Raji (cell line): ENCODE data around the gene EPC2.

Source experiments
- POLR2A ChIP-seq: IDR thresholded peaks from 2 replicates; pipeline ENCODE4 v1.6.1; 2011; ENCODE audit warnings: low read depth, low read length, control low read depth; ENCODE audit not compliant: insufficient read depth

The EPC2 gene

DNA sequence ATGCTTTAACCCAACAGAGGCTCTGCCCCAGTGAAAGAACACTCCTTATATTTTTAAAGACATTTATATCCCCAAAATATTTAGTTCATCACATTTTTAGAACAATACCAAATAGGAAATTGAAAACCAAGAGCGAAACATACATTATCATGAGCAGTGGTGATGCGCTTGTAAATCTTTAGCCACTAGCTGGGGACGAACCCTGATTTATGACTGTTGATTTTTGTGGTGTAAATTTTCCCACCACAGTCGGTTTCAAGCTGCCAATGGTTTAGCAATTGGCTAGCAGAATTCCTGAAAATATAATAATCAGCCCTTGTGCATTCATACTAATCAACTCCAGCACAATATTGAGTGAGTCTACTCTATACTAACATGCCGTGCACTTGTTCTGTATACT lies 27.3 kb upstream of the EPC2 start:
- TF ChIP-seq POLR2A: no peak

DNA sequence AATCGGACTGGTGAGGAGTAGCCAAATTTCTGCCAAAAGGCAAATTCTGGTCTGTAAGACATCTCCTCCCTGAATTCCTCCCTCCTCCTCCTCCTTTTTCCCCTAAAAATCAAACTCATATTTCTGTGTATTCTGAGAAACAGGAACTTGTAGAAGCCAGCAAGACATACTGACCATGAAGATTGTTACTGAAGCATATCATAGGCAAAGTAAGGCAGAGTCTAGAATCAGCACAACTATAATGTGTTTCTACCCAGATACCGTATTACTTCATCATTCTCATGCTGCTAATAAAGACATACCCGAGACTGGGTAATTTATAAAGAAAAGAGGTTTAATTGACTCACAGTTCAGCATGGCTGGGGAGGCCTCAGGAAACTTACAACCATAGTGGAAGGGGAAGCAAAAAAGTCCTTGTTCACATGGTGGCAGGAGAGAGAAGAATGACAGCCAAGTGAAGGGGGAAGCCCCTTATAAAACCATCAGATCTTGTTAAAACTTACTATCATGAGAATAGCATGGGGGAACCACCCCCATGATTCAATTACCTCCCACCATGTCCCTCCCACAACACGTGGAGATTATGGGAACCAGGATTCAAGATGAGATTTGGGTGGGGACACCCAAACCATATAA lies 24.9 kb upstream of the EPC2 start:
- no peak for TF ChIP-seq POLR2A

DNA sequence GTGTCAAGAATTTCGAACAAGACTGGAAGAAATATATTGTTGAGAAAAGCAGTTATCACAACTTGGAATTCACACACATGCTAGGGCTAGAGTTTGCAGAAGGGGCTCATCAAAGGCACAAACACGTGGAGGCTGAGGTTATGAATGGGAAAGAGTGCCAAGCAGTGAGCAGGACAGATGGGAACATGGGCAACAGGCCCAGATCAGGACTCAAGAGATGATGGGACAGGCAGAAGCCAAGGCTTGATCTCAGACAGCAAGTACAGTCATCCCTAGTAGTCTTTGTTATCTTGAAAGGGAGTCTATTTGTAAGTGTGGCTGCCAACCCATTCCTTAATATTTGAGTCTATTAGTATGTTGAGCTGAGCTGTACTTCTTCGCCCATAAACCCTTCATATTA lies 22.2 kb upstream of the EPC2 start:
- no peak for TF ChIP-seq POLR2A

DNA sequence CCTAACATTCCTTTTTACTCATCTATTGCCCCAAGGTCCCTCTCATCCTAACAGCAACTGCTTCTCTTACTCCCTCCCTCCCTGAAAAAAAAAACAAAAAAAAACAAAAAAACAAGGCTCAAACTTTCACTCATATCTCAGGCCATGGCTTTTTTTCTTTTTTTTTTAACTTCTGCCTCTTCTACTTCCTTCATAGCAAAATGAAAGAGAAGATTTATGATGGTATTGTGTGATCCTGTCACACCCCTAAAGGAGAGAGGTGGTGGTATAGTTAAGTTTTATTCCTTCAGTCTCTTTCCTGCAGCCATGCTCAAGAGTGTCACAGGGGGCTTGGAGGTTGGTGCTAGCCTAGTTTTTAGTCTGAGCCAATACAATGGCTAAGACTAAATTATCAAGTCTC lies 21.5 kb upstream of the EPC2 start:
- no peak for TF ChIP-seq POLR2A

DNA sequence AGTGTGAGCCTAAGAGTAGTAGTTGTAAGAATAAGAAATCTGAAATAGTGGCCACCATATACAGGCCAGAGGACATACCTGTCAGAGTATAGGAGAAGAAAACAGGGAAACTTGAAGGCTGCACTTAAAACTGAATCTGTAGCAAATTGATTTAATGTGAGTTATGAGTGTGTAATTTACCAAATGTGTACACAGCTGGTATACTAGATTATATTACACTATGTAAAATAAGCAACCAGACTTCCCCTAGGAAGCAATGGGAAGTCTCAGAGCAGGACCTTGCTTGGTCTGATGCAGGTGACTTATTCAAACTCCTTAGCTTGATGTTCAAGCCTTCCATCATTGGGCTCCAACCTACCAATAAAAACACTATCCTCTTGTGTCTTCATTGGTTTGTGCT lies 17.3 kb upstream of the EPC2 start:
- no peak for TF ChIP-seq POLR2A

DNA sequence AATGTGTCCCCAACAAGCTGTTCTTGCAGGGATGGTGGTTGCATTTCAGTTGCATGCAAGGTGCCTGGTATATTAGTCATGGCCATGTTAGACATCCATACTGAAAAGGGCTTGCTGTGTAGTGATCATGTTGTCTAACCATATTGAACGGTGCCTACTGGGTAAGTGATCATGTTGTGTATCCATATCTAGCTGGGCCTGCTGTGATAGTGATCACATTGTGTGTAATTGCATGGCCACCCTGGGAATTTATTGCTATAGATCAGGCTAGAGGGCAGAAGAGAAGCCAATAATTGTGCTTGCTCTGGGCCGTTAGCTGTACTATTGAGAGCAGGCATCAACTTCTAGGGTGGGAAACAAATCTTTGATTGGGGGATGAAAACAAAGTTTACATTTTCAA lies 9.8 kb upstream of the EPC2 start:
- TF ChIP-seq POLR2A: no peak

DNA sequence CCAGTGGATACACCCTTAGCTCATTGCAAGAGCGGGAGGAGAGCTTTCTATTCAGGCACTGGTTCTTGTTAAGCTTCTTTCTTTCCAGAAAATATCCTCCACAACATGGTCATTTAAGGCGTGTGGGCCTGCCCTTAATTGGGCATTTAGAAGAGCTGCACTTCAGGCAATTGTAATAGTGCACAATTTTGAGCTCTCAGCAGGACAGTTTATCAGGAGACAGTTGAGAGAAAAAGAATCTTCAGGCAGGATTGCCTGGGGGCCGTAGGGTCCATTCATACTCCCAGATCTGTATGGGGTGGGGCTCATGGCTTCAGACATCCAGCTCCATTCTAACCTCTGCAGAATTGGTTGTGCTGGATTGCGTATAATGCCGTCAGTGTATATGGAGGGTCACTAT lies 6.0 kb upstream of the EPC2 start:
- no peak for TF ChIP-seq POLR2A

DNA sequence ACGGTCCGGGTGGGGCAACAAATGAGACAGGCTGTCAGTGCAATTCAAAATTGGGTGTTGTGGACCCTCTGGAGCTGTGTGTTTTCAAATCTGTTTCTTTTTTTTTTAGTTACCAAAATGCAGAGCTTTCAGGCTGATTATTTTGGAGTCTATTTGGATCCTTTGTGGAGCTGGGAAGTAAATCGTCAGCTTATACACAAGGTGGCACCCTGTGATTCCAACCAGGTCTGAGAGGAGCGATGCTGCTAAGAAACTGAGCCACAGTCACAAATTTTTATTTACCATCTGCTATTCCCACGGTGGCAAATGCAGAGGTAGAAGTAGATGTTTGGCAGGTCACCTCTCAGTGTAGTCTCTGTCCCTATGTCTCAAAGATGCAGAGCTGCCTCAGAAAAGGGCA lies 3.8 kb upstream of the EPC2 start:
- TF ChIP-seq POLR2A: no peak

DNA sequence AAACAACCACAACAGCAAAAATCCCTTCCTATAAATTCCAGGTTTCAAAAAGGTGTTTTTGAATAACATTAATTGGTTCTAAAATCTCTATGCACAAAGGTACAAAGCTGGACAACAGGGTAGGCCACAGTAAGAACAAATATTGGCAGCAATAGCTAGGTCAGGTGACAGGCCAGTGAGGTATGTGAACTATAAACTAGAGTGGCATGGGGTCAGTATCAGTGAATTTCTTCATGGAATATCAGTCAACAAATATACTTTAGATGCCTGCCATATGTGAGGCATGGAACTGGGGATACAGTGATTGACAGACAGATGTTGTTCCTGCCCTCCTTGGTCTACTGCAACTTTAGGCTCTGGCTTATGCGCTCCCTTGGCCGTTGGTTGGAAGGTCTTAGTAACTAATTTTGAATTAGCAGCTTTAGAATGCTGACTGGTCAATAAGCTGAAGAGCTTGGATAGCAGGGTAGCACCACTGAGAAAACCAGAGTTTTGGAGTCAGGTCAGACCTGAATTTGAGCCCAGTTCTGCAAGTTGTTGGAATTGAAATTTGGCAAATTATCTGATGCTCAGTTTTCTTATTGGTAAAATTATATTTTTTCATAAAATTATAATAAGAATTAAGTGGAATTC lies 2.3 kb upstream of the EPC2 start:
- TF ChIP-seq POLR2A: no peak

DNA sequence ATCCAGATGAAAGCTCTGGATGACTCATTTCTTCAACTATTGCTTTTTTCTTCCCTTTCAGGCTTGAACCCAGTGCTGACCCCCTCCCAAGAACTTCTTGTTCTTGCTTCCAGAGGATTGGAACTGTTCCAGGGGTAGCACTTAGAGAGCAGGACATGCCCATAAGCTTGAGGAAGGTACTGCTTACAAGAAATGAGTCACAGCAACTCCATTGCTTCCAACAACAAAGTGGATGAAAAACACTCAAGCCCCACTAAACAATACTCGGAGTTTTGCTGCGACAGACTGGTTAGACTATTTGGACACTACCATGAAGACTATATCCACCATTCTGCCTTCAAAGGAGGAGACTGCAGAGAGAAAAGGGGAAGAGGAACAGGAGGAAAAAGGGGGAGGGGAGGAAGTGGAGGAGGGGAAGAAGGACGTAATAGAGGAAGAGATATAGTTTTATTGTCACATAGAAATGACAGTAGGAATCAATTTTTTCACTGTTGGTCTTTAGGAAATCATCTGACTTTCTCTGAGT lies 1.6 kb upstream of the EPC2 start:
- no peak for TF ChIP-seq POLR2A

DNA sequence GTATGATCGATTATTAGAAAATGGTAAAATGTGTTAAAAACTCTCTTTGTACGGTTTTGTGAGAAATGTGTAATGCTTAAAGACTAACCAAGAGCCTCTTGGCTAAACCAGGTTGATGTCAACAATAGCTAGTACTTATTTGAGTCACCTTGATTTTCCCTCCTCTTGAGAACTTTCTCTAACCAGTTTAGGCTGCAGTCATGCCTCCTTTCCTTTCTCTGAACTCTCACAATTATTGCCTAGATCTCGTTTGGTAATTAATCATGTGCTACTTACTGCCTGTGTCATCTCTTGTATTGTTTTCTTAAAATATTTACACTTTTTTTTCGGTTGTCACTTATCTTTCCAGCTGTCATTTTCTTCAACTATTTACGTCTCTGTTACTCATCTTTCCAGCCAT lies 1.1 kb upstream of the EPC2 start:
- TF ChIP-seq POLR2A: no peak

DNA sequence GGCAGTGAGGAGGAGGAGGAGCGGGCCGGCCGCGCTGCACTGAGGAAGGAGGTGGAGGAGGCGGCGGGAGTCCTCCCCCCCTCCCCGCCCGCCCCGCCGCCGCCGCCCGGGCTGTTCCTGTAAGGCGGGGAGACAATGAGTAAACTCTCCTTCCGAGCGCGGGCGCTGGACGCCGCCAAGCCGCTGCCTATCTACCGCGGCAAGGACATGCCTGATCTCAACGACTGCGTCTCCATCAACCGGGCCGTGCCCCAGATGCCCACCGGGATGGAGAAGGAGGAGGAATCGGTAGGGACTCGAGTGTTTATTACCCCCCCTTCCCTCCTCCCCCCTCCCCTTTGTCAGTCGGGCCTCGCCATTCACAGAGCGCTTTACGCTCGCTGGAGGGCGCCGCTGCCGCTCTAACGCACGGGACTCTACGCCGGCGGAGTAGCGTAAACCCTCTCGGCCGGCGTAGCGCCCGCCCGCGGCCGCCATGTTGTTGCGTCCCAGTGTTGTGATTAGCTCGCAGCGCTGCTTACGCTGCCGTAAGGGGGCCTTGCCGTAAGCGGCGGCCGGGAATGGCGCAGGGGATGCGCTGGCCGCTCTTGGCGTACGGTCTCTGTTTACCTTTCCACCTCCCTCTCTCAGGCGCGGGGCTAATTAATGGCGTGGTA lies 460 bp downstream of the EPC2 start:
- TF ChIP-seq POLR2A: peak; percentile 46; the same call in 1 of the 2 replicates

DNA sequence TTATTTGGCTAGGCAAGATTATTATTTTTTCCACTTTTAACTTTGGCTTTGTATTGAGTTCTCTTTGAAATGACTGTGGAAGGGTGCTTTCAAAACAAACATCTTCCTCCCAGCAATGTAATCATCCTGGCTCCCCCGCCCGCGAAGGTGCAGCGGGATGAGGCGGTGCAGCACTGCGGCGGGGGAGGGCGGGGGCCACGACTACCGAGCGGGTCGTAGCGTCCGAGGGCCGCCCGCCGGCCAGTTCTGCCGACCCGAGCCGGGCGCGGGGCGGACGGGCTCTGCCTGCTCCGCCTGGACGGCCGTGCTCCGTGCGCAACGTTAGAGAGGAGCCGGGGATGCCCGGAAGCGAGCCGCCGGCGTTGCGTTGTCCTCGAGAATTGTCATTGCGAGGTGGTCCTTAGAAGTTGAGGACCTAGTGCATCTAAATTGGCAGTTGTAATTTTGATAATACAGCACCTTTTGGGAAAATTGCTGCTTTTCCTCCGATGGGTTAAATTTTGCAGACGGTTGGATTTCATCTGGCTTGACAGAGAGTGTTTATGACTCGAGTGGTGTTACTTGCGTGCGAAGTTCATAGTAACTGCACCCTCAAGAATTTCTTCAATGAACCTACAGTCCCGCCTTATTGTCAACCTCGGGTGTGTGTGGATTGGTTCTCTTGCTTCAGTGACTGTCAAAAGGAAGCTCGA lies 1.1 kb downstream of the EPC2 start:
- no peak for TF ChIP-seq POLR2A

DNA sequence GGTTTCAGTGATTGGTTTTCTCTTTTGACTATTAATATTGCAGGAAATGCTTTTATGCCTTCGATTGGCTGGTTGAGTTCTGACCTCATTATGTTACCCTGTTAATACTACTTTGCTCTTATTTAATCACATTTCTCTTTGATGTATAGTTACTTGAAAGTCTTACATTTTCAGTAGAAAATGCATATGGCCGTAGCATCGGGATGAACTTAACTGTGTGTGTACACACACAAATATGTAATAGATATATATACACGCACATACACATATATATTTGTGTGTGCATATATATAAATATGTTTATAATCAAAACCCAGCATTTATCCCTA lies 1.6 kb downstream of the EPC2 start:
- TF ChIP-seq POLR2A: no peak

DNA sequence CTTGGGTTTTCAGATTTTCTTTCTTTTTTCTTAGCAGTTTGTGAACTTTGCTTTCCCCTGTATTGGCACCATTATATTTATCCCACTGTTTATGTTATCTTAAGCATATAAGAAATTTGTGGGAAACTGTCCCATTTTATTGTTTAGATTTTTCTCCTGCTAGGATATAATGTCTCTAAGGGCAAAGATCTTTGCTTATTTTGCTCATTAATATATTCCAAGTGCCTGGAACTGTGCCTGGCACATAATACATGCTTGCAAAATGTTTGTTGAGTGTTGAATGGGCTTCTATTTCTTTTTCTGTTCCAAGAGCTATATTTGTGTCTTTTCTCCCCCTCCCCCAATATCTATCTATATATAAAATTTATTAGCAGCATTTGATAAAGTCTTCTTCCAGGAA lies 5.4 kb downstream of the EPC2 start:
- TF ChIP-seq POLR2A: no peak

DNA sequence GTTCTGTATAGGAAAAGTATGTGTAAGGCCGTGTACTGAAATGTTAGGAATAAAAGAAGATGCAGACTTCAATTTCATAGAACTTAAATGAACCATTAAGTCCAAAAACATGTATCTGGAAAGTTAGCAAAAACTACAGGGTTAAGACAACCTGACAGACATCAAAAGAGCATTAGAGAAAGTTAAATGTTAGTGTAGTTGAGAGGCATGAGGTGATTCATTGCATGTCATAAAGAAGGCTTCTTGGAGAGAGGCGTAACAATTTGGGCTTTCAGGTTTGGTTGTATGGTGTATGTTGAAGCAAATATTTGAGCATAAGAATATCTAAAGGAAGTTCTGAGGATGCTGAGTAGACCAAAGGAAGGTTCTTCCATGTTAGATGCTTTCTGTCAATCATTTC lies 6.3 kb downstream of the EPC2 start:
- no peak for TF ChIP-seq POLR2A

DNA sequence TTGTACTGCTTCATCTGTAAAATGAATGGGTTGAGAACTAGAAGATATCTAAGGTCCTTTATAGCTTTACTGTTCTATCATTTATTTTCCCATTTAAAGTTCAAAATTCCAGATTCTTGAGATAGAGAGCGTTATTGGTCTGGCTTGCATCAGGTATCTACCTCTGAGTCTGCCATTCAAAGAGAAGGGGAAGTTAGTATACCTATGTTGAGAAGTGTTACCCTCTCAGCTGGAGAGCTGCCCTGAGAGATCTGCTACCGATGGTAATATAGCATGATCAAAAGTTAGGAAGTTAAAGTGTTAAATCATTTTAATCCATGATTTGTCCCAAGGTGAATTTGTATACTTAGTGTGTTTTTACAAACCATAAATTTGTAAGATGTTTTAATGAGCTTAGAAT lies 7.4 kb downstream of the EPC2 start:
- no peak for TF ChIP-seq POLR2A

DNA sequence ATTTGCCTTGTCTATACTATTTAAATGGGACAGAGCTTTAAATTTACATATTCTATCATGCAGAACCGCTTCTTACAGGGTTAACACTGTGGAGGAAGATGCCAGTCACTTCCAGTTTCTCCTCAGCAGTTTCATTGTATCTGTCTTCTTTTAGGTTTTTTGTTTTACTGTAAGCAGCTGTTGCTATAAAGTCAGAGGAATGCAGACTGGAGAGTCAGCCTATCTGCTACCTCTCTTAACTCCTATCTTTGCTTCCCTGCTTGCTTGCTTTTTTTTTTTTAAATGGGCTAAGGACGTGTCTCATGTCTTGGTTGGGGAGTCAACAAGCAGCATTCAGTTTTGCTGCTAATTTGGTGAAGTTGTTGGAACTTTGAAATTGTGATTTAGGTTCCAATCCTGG lies 8.9 kb downstream of the EPC2 start:
- no peak for TF ChIP-seq POLR2A
